Thyroid gland (tissue), 4 donors: ENCODE results near the gene MAS1L. TPM values are rescaled to one million over a fixed set of nuclear protein-coding genes. Genes with fewer than 3 reads are reported as not detected.

Experiments used
- DNase-seq, 2 donors: peaks; one replicate each; pipeline ENCODE4 v3.0.0-alpha.2; 2019
- H3K27ac ChIP-seq, 3 donors: fragments of 200-600 bp; sonication (generic); 1 replicate in 2 of 3; 2 replicates in 1 of 3; pipeline ENCODE4 v1.5.1; 2016 to 2019; ENCODE audit warnings: mild to moderate bottlenecking in 1 of 3, moderate library complexity in 1 of 3
- H3K27me3 ChIP-seq: fragments of 200-600 bp; sonication (generic); one replicate; pipeline ENCODE4 v1.5.1; 2019
- H3K36me3 ChIP-seq, 2 donors: fragments of 200-600 bp; sonication (generic); one replicate each; pipeline ENCODE4 v1.5.1; 2016 to 2019
- H3K4me1 ChIP-seq, 2 donors: fragments of 200-600 bp; sonication (generic); one replicate each; pipeline ENCODE4 v1.5.1; 2017 to 2019
- H3K4me3 ChIP-seq, 3 donors: fragments of 200-600 bp; sonication (generic); replicated peaks in 1 of 3; 1 replicate in 2 of 3; 2 replicates in 1 of 3; pipeline ENCODE4 v1.5.1; 2016; ENCODE audit warnings: mild to moderate bottlenecking in 1 of 3
- H3K9me3 ChIP-seq: fragments of 200-600 bp; sonication (generic); one replicate; pipeline ENCODE4 v1.5.1; 2017
- POLR2A ChIP-seq, 2 donors: fragments of 450-650 bp; IDR thresholded peaks; one replicate each; pipeline ENCODE4 v1.6.1; 2017; ENCODE audit warnings: antibody characterized with exemption in 2 of 2, mild to moderate bottlenecking in 2 of 2, moderate library complexity in 1 of 2
- WGBS, 2 donors: methylation state at CpG; one replicate each; pipeline ENCODE4 v1.1.5; 2017; 5-methylcytosine and 5-hydroxymethylcytosine counted together
- intact Hi-C: fragments of 100-400 bp; cut with DNase I; formaldehyde crosslinking; loops from one replicate; pipeline ENCODE4 v1.15.1; 2023
- total RNA-seq, 4 donors: library from RNA; depleted of rRNA; stranded (reverse); fragments of >200 nt; gene quantifications; one replicate each; pipeline ENCODE4 v1.2.3, GENCODE V29; 2016
- TF ChIP-seq, protein P1 (sequence below), 6 experiments: fragments of 200-600 bp in 3 of 6; fragments of 450-650 bp in 3 of 6; sonication (generic) in 3 of 6; IDR thresholded peaks; one replicate each; pipeline ENCODE4 v1.5.1; 2016 to 2019; ENCODE audit warnings: antibody characterized with exemption in 6 of 6, mild to moderate bottlenecking in 2 of 6, inconsistent platforms in 1 of 6, moderate library complexity in 1 of 6

Gene MAS1L
- total RNA-seq, 4 donors from 2014 or later, result not detected

DNA sequence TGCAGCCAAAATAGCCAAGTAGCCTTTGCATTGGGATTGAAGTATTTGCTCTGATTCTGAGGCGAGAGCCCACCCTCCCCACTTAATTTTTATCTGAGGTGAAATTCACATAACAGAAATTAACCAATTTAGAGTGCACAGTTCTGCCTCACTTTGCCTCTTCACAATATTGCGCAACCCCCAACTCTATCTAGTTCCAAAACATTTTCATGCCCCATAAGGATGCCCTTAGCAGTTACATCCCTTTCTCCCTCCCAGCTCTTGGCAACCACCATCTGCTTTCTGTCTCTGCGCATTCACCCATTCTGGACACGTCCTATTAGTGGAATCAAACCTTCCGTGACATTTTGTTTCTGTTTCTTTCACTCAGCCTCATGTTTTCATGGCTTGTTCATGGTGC lies 9.0 kb downstream of the MAS1L start:
- intact Hi-C loops, result no loop called here
- H3K9me3 ChIP-seq, result no peaks in the 10 kb centered on the region
- H3K27ac ChIP-seq, result no peak overlapping the region
- no peak for DNase-seq
- H3K4me3 ChIP-seq, result no peak overlapping the region
- 87% methylated on average over 5 of the region's 5 CpGs for WGBS, 2 donors
- no peaks in the 10 kb centered on the region for H3K27me3 ChIP-seq
- no peaks in the 10 kb centered on the region for H3K4me1 ChIP-seq
- no peaks in the 10 kb centered on the region for H3K36me3 ChIP-seq
- TF ChIP-seq, protein P1, sequence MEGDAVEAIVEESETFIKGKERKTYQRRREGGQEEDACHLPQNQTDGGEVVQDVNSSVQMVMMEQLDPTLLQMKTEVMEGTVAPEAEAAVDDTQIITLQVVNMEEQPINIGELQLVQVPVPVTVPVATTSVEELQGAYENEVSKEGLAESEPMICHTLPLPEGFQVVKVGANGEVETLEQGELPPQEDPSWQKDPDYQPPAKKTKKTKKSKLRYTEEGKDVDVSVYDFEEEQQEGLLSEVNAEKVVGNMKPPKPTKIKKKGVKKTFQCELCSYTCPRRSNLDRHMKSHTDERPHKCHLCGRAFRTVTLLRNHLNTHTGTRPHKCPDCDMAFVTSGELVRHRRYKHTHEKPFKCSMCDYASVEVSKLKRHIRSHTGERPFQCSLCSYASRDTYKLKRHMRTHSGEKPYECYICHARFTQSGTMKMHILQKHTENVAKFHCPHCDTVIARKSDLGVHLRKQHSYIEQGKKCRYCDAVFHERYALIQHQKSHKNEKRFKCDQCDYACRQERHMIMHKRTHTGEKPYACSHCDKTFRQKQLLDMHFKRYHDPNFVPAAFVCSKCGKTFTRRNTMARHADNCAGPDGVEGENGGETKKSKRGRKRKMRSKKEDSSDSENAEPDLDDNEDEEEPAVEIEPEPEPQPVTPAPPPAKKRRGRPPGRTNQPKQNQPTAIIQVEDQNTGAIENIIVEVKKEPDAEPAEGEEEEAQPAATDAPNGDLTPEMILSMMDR (IDR thresholded peaks at IDR 0.05), result no peak
- TF ChIP-seq POLR2A (IDR thresholded peaks at IDR 0.05), result no peak

DNA sequence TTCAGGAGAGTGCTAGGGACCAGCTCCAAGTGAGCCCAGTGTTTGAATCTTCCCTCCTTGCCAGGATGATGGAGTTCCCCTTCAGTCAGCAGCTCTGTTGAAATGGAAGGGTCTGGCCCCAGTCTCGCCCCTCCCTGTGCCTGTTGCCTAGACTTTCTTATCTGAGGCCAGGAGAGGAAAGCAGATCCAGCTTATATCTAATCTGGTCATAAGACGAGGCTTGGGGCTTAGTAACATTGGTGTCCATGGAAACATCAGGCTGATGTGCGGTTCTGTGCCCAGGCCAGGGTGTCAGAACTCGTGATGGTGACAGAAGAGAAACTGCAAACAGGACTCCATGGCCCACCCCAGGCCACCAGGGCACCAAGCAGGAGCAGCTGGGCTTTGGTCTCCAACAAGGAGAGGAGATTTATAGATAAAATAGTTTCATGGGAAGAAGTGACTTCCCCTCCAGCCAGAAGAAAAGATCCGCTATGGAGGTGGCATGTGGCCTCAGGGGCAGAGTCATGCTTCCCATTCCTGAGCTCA lies 9.8 kb downstream of the MAS1L start:
- no peak for DNase-seq
- Histone ChIP-seq H3K27ac (no peak overlapping the region), H3K27me3 (no peaks in the 10 kb centered on the region), H3K4me1 (no peaks in the 10 kb centered on the region), H3K36me3 (no peaks in the 10 kb centered on the region), H3K9me3 (no peaks in the 10 kb centered on the region), H3K4me3 (no peak overlapping the region)
- intact Hi-C loops, result no loop called here
- 65 to 69% methylated on average over 5 of the region's 5 CpGs for WGBS, 2 donors
- TF ChIP-seq POLR2A (IDR thresholded peaks at IDR 0.05), result no peak
- TF ChIP-seq, protein P1 (IDR thresholded peaks at IDR 0.05), result no peak

DNA sequence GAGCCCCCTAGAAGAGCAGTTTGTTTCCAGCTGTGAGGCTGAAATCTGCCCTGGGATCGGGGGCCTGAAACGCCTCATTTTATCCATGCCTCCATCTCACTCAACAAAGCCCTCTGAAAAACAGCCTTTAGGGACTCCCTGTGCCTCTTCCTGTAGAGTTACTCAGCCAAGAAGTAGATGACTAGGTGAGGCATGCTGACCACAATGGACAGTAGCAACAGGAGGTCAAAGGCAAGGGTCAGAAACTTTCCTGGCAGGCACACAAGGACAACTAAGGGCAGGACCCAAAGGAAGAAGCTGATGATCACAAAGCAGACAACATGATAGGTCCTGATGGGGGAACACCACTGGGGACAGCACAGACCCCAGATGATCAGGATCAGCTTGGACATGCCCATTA lies 12.8 kb downstream of the MAS1L start:
- Histone ChIP-seq H3K27me3 (no peaks in the 10 kb centered on the region), H3K36me3 (no peaks in the 10 kb centered on the region), H3K4me1 (no peaks in the 10 kb centered on the region), H3K4me3 (no peak overlapping the region), H3K9me3 (no peaks in the 10 kb centered on the region), H3K27ac (no peak overlapping the region)
- DNase-seq, result no peak
- intact Hi-C loops, result no loop called here
- WGBS, 2 donors, result 57 to 75% methylated on average over 2 of the region's 2 CpGs
- no peak for TF ChIP-seq POLR2A (IDR thresholded peaks at IDR 0.05)
- TF ChIP-seq, protein P1 (IDR thresholded peaks at IDR 0.05), result no peak

DNA sequence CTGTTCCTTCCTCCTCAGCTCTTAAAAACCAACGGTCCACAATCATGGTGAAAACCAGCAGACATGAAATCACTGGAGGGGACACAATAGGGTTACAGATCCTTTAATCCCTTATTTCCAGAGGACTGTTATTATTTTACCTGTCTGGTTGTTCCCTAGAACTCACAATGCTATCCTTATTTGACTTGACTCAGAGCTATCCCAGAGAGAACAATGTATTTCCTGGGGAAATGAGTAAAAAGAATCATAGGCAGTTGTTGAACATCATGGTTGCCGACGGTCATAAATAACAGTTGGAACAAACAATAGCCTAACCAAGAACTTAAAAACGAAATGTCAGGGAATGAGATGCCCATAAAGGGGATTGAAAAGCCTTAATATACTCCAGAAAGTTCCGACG lies 21.5 kb downstream of the MAS1L start:
- intact Hi-C loops, result no loop called here
- Histone ChIP-seq H3K27ac (no peak overlapping the region), H3K36me3 (no peaks in the 10 kb centered on the region), H3K4me1 (no peaks in the 10 kb centered on the region), H3K27me3 (no peaks in the 10 kb centered on the region), H3K9me3 (no peaks in the 10 kb centered on the region), H3K4me3 (no peak overlapping the region)
- DNase-seq, result no peak
- WGBS, 2 donors, result 49 to 61% methylated on average over 6 of the region's 6 CpGs
- TF ChIP-seq POLR2A (IDR thresholded peaks at IDR 0.05), result no peak
- TF ChIP-seq, protein P1 (IDR thresholded peaks at IDR 0.05), result no peak

DNA sequence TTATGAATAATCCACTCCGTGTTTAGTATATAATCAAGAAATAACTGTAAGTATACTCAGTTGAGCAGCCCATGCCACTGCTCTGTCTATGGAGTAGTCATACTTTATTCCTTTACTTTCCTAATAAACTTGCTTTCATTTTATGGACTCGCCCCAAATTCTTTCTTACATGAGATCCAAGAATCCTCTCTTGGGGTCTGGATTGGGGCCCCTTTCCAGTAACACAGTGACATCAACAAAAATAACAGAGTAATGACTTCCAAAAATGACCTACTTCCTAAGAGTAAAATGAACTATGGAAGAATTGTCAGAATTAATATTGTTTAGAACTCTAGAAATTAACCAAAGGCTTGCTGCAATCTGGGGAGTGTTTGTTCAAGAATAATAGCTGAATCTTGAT lies 22.0 kb downstream of the MAS1L start:
- DNase-seq, result no peak
- intact Hi-C loops, result no loop called here
- no peak overlapping the region for H3K27ac ChIP-seq
- no peak for TF ChIP-seq POLR2A (IDR thresholded peaks at IDR 0.05)
- TF ChIP-seq, protein P1 (IDR thresholded peaks at IDR 0.05), result no peak
- no peaks in the 10 kb centered on the region for H3K36me3 ChIP-seq
- H3K9me3 ChIP-seq, result no peaks in the 10 kb centered on the region
- no peaks in the 10 kb centered on the region for H3K27me3 ChIP-seq
- 69 to 77% methylated on average over 2 of the region's 2 CpGs for WGBS, 2 donors
- H3K4me1 ChIP-seq, result no peaks in the 10 kb centered on the region
- H3K4me3 ChIP-seq, result no peak overlapping the region
